ENCODE data around the gene BEAN1. TPM values are rescaled to one million over a fixed set of nuclear protein-coding genes. Genes with fewer than 3 reads are reported as not detected.

The BEAN1 gene
- total and polyA plus RNA-seq, 9 of the 15 experiments (the other 6 are each of a cell fraction or from before 2014, with no cell fraction given) = not detected

GRCh38 chr16:66524601-66525164 lies 97.6 kb downstream of the BEAN1 start (continued):
- TF ChIP-seq, protein P1, sequence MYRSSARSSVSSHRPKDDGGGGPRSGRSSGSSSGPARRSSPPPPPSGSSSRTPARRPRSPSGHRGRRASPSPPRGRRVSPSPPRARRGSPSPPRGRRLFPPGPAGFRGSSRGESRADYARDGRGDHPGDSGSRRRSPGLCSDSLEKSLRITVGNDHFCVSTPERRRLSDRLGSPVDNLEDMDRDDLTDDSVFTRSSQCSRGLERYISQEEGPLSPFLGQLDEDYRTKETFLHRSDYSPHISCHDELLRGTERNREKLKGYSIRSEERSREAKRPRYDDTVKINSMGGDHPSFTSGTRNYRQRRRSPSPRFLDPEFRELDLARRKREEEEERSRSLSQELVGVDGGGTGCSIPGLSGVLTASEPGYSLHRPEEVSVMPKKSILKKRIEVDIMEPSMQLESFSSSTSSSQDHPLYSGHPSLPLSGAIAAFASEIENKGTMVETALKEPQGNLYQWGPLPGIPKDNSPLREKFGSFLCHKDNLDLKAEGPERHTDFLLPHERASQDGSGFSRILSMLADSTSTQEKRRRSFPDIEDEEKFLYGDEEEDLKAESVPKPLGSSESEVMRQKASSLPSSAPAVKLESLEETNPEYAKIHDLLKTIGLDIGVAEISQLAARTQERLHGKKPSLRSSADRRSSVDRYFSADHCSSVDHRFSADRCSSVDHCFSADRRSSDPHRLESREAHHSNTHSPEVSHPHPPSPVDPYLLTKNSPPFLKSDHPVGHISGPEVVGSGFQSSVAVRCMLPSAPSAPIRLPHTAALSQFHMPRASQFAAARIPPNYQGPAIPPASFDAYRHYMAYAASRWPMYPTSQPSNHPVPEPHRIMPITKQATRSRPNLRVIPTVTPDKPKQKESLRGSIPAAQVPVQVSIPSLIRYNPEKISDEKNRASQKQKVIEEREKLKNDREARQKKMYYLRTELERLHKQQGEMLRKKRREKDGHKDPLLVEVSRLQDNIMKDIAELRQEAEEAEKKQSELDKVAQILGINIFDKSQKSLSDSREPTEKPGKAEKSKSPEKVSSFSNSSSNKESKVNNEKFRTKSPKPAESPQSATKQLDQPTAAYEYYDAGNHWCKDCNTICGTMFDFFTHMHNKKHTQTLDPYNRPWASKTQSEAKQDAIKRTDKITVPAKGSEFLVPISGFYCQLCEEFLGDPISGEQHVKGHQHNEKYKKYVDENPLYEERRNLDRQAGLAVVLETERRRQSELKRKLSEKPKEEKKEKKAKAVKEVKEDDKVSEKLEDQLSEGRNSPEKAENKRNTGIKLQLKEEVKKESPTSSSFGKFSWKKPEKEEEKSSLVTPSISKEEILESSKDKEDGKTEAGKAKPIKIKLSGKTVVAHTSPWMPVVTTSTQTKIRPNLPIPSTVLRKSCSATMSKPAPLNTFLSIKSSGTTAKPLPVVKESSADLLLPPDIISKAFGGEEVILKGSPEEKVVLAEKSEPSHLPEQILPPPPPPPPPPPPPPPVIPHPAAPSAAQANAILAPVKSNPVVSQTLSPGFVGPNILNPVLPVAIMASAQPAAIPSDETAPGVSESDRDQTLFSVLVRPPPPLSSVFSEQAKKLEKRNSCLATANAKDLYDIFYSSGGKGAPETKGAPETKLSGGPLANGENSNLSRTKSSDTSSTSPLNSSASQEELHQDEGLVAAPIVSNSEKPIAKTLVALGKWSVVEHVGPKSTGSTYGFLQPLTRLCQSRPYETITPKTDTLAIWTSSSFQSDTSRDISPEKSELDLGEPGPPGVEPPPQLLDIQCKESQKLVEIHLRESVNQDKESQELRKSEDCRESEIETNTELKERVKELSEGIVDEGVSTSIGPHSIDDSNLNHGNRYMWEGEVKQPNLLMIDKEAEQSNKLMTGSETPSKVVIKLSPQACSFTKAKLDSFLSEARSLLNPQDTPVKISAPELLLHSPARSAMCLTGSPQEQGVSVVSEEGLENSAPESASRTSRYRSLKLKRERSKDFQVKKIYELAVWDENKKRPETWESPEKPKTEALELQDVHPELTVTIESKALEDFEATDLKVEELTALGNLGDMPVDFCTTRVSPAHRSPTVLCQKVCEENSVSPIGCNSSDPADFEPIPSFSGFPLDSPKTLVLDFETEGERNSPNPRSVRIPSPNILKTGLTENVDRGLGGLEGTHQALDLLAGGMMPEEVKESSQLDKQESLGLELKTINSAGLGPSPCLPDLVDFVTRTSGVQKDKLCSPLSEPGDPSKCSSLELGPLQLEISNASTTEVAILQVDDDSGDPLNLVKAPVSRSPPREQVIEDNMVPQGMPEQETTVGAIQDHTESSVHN (IDR thresholded peaks at IDR 0.05; ENCODE audit: borderline replicate concordance in 1 of 2, low read depth in 1 of 2) = no peak

Measured in K562 (cell line).